Measurements from ENCODE around the gene CEP85L. TPM values are rescaled to one million over a fixed set of nuclear protein-coding genes. Genes with fewer than 3 reads are reported as not detected.

CEP85L gene
- total and polyA plus RNA-seq, 2 experiments from 2014 or later = 9.1 to 10.1 TPM

DNA sequence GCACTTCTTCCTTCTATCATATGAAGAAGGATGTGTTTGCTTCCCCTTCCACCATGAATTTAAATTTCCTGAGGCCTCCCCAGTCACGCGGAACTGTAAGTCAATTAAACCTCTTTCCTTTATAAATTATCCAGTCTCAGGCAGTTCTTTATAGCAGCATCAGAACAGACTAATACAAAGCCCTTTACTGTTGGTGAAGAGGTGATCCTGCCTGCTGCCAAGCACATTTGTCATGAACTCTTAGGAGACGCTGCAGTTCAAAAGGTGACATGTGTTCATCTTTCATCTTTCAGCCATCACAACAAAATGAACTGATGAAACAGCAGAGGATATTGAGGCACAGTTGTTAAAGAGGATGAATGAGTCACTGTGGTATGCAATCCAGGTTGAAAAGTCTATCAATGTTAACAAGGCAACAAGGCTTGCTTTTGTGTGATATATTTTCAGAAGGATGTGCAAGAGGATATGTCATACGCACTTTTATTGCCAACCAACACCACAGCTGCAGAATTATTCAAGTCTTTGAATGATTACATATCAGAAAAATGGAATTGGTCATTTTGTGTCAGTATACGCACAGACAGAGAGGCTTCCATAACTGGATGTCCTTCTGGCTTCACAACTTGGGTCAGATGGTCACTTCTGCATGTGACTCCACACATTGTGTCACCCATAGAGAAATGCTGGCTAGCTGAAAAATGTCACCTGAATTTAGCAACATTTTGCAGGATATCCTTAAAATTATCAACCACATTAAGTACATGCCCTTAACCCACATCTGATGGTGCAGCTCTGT lies 155.7 kb downstream of the CEP85L start:
- TF ChIP-seq NANOG (IDR thresholded peaks at IDR 0.05; ENCODE audit: borderline replicate concordance) = no peak
- TF ChIP-seq, protein P1, sequence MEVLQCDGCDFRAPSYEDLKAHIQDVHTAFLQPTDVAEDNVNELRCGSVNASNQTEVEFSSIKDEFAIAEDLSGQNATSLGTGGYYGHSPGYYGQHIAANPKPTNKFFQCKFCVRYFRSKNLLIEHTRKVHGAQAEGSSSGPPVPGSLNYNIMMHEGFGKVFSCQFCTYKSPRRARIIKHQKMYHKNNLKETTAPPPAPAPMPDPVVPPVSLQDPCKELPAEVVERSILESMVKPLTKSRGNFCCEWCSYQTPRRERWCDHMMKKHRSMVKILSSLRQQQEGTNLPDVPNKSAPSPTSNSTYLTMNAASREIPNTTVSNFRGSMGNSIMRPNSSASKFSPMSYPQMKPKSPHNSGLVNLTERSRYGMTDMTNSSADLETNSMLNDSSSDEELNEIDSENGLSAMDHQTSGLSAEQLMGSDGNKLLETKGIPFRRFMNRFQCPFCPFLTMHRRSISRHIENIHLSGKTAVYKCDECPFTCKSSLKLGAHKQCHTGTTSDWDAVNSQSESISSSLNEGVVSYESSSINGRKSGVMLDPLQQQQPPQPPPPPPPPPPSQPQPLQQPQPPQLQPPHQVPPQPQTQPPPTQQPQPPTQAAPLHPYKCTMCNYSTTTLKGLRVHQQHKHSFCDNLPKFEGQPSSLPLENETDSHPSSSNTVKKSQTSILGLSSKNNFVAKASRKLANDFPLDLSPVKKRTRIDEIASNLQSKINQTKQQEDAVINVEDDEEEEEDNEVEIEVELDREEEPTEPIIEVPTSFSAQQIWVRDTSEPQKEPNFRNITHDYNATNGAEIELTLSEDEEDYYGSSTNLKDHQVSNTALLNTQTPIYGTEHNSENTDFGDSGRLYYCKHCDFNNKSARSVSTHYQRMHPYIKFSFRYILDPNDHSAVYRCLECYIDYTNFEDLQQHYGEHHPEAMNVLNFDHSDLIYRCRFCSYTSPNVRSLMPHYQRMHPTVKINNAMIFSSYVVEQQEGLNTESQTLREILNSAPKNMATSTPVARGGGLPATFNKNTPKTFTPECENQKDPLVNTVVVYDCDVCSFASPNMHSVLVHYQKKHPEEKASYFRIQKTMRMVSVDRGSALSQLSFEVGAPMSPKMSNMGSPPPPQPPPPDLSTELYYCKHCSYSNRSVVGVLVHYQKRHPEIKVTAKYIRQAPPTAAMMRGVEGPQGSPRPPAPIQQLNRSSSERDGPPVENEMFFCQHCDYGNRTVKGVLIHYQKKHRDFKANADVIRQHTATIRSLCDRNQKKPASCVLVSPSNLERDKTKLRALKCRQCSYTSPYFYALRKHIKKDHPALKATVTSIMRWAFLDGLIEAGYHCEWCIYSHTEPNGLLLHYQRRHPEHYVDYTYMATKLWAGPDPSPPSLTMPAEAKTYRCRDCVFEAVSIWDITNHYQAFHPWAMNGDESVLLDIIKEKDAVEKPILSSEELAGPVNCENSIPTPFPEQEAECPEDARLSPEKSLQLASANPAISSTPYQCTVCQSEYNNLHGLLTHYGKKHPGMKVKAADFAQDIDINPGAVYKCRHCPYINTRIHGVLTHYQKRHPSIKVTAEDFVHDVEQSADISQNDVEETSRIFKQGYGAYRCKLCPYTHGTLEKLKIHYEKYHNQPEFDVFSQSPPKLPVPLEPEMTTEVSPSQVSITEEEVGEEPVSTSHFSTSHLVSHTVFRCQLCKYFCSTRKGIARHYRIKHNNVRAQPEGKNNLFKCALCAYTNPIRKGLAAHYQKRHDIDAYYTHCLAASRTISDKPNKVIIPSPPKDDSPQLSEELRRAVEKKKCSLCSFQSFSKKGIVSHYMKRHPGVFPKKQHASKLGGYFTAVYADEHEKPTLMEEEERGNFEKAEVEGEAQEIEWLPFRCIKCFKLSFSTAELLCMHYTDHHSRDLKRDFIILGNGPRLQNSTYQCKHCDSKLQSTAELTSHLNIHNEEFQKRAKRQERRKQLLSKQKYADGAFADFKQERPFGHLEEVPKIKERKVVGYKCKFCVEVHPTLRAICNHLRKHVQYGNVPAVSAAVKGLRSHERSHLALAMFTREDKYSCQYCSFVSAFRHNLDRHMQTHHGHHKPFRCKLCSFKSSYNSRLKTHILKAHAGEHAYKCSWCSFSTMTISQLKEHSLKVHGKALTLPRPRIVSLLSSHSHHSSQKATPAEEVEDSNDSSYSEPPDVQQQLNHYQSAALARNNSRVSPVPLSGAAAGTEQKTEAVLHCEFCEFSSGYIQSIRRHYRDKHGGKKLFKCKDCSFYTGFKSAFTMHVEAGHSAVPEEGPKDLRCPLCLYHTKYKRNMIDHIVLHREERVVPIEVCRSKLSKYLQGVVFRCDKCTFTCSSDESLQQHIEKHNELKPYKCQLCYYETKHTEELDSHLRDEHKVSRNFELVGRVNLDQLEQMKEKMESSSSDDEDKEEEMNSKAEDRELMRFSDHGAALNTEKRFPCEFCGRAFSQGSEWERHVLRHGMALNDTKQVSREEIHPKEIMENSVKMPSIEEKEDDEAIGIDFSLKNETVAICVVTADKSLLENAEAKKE (CRISPR knock-in tag; IDR thresholded peaks at IDR 0.05) = no peak
- TF ChIP-seq CREB1 (CRISPR knock-in tag; IDR thresholded peaks at IDR 0.05; ENCODE audit: low read depth) = no peak
- TF ChIP-seq EZH2 (IDR thresholded peaks at IDR 0.05; ENCODE audit: low read depth, unreplicated experiment) = no peak
- no peak for TF ChIP-seq STAT1 (IDR thresholded peaks at IDR 0.05; ENCODE audit: unreplicated experiment)
- TF ChIP-seq ZNF114 (CRISPR knock-in tag; IDR thresholded peaks at IDR 0.05) = no peak
- TF ChIP-seq, protein P2, sequence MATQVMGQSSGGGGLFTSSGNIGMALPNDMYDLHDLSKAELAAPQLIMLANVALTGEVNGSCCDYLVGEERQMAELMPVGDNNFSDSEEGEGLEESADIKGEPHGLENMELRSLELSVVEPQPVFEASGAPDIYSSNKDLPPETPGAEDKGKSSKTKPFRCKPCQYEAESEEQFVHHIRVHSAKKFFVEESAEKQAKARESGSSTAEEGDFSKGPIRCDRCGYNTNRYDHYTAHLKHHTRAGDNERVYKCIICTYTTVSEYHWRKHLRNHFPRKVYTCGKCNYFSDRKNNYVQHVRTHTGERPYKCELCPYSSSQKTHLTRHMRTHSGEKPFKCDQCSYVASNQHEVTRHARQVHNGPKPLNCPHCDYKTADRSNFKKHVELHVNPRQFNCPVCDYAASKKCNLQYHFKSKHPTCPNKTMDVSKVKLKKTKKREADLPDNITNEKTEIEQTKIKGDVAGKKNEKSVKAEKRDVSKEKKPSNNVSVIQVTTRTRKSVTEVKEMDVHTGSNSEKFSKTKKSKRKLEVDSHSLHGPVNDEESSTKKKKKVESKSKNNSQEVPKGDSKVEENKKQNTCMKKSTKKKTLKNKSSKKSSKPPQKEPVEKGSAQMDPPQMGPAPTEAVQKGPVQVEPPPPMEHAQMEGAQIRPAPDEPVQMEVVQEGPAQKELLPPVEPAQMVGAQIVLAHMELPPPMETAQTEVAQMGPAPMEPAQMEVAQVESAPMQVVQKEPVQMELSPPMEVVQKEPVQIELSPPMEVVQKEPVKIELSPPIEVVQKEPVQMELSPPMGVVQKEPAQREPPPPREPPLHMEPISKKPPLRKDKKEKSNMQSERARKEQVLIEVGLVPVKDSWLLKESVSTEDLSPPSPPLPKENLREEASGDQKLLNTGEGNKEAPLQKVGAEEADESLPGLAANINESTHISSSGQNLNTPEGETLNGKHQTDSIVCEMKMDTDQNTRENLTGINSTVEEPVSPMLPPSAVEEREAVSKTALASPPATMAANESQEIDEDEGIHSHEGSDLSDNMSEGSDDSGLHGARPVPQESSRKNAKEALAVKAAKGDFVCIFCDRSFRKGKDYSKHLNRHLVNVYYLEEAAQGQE (IDR thresholded peaks at IDR 0.05; ENCODE audit: unreplicated experiment) = no peak
- no peak for TF ChIP-seq EZH2phosphoT487 (IDR thresholded peaks at IDR 0.05; ENCODE audit: unreplicated experiment)
- no peak for TF ChIP-seq ZNF331 (CRISPR knock-in tag; IDR thresholded peaks at IDR 0.05; ENCODE audit: low read depth)
- no peak for TF ChIP-seq JUNB (IDR thresholded peaks at IDR 0.05; ENCODE audit: unreplicated experiment)
- TF ChIP-seq, protein P3, sequence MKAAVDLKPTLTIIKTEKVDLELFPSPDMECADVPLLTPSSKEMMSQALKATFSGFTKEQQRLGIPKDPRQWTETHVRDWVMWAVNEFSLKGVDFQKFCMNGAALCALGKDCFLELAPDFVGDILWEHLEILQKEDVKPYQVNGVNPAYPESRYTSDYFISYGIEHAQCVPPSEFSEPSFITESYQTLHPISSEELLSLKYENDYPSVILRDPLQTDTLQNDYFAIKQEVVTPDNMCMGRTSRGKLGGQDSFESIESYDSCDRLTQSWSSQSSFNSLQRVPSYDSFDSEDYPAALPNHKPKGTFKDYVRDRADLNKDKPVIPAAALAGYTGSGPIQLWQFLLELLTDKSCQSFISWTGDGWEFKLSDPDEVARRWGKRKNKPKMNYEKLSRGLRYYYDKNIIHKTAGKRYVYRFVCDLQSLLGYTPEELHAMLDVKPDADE (IDR thresholded peaks at IDR 0.05) = no peak
- no peak for TF ChIP-seq POLR2AphosphoS5 (IDR thresholded peaks at IDR 0.05; ENCODE audit: low read depth)
- TF ChIP-seq, protein P4, sequence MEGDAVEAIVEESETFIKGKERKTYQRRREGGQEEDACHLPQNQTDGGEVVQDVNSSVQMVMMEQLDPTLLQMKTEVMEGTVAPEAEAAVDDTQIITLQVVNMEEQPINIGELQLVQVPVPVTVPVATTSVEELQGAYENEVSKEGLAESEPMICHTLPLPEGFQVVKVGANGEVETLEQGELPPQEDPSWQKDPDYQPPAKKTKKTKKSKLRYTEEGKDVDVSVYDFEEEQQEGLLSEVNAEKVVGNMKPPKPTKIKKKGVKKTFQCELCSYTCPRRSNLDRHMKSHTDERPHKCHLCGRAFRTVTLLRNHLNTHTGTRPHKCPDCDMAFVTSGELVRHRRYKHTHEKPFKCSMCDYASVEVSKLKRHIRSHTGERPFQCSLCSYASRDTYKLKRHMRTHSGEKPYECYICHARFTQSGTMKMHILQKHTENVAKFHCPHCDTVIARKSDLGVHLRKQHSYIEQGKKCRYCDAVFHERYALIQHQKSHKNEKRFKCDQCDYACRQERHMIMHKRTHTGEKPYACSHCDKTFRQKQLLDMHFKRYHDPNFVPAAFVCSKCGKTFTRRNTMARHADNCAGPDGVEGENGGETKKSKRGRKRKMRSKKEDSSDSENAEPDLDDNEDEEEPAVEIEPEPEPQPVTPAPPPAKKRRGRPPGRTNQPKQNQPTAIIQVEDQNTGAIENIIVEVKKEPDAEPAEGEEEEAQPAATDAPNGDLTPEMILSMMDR (conservative IDR thresholded peaks at IDR 0.05; ENCODE audit: low read depth in 2 of 2) = no peak
- H3K4me1 Mint-ChIP-seq = 0 out of 3 replicates have a peak, but pooled peaks cover 2% of the 10 kb centered on the region
- no peak overlapping the region for H3K4me3 ChIP-seq
- H3K9me2 ChIP-seq (ENCODE audit: insufficient read depth) = no peaks in the 10 kb centered on the region
- H2AFZ ChIP-seq = no peak overlapping the region
- H3K9me3 Mint-ChIP-seq = peaks cover 7% of the 10 kb centered on the region
- H3K27me3 Mint-ChIP-seq (ENCODE audit: insufficient read depth, low read depth, poor library complexity) = no peaks in the 10 kb centered on the region
- H3K4me1 ChIP-seq (ENCODE audit: insufficient read depth) = no peaks in the 10 kb centered on the region
- no peaks in the 10 kb centered on the region; the same call in 1 of the 2 replicates for H4K20me1 ChIP-seq (replicated peaks; ENCODE audit: insufficient read depth)
- DNase-seq (ENCODE audit: low spot score) (no peak), ATAC-seq (no peak)
- H3F3A ChIP-seq (replicated peaks; ENCODE audit: low read depth) = no peaks in the 10 kb centered on the region
- H3K79me2 ChIP-seq (replicated peaks; ENCODE audit: insufficient read depth) = 0 out of 2 replicates have a peak, but pooled peaks cover 2% of the 10 kb centered on the region
- H3K27ac Mint-ChIP-seq = no peak overlapping the region
- H3K4me3 Mint-ChIP-seq = no peak overlapping the region
- peaks cover 7% of the 10 kb centered on the region; the same call in 2 of the 3 replicates for H3K36me3 Mint-ChIP-seq (ENCODE audit: low read depth)
- H3K27ac ChIP-seq (ENCODE audit: low read depth) = no peak overlapping the region
- H3K27me3 ChIP-seq (ENCODE audit: insufficient read depth) = no peaks in the 10 kb centered on the region
- no peaks in the 10 kb centered on the region; the same call in 1 of the 2 replicates for H3K36me3 ChIP-seq (ENCODE audit: insufficient read depth)
- H3K4me2 ChIP-seq = no peak overlapping the region
